Spleen (tissue), 7 donors: ENCODE results near the gene ARL17A.
"Not testable (repeated sequence)": the region's sequence is repeated elsewhere in the genome, so short reads cannot be mapped to it uniquely, and the experiment has no call there.

Experiments
- POLR2A ChIP-seq, 3 donors: fragments of 450-650 bp; IDR thresholded peaks; one replicate each; pipeline ENCODE4 v1.5.1; 2017; ENCODE audit warnings: antibody characterized with exemption in 3 of 3, mild to moderate bottlenecking in 1 of 3
- POLR2AphosphoS5 ChIP-seq, 3 donors: sonication (generic); formaldehyde crosslinking; IDR thresholded peaks; one replicate each; pipeline ENCODE4 v1.5.1; 2017; ENCODE audit warnings: antibody characterized with exemption in 3 of 3
- TF ChIP-seq, protein P1 (sequence below), 11 experiments: fragments of 200-600 bp in 7 of 11; fragments of 450-650 bp in 4 of 11; sonication (generic) in 4 of 11; IDR thresholded peaks in 8 of 11; conservative IDR thresholded peaks in 3 of 11; 1 replicate in 7 of 11; 2 replicates in 4 of 11; pipeline versions ENCODE4 v1.4.0 to v1.8.0; 2016 to 2021; ENCODE audit warnings: antibody characterized with exemption in 11 of 11, inconsistent platforms in 4 of 11, mild to moderate bottlenecking in 1 of 11
- donor health status: DM: no; HTN: no; CAD: no; lungs with moderate emphysema.
- donor health status: DM: no; HTN: no; CAD: no.
- donor health status: DM: no; HTN: no; CAD: no.

DNA sequence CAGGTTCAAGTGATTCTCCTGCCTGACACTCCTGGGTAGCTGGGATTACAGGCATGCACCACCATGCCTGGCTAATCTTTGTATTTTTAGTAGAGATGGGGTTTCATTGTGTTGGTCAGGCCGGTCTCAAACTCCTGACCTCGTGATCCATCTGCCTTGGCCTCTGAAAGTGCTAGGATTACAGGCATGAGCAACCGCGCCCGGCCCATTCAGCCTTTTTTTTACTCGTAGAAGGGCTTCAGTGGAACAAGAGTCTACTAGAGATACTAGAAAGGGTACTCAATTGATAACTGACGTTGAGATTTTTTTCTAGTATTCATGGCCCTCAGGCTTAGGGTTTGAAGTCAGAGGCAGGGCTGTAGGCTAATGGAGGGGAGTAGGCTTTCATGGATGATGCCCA, 73.6 kb downstream of the ARL17A start:
- not testable (repeated sequence) for TF ChIP-seq POLR2AphosphoS5, POLR2A (IDR thresholded peaks at IDR 0.05)
- TF ChIP-seq, protein P1, sequence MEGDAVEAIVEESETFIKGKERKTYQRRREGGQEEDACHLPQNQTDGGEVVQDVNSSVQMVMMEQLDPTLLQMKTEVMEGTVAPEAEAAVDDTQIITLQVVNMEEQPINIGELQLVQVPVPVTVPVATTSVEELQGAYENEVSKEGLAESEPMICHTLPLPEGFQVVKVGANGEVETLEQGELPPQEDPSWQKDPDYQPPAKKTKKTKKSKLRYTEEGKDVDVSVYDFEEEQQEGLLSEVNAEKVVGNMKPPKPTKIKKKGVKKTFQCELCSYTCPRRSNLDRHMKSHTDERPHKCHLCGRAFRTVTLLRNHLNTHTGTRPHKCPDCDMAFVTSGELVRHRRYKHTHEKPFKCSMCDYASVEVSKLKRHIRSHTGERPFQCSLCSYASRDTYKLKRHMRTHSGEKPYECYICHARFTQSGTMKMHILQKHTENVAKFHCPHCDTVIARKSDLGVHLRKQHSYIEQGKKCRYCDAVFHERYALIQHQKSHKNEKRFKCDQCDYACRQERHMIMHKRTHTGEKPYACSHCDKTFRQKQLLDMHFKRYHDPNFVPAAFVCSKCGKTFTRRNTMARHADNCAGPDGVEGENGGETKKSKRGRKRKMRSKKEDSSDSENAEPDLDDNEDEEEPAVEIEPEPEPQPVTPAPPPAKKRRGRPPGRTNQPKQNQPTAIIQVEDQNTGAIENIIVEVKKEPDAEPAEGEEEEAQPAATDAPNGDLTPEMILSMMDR (IDR thresholded peaks at IDR 0.05 in 8 of 11, conservative IDR thresholded peaks at IDR 0.05 in 3 of 11), result not testable (repeated sequence)
